Measurements from ENCODE around the gene CRY1. TPM values are rescaled to one million over a fixed set of nuclear protein-coding genes. Genes with fewer than 3 reads are reported as not detected.
A peak's percentile ranks its signal among the peaks of the same experiment; 100 is the strongest.

Gene CRY1
- total and polyA plus RNA-seq, 8 donors = 19.4 to 33.7 (median 27.4) TPM

GRCh38 chr12:107019546-107019945, 73.8 kb downstream of the CRY1 start:
- intact Hi-C loops (cut with DNase I) = no loop called here
- ATAC-seq (no peak), DNase-seq (no peak)
- no peak overlapping the region for H3K4me3 ChIP-seq
- no peaks in the 10 kb centered on the region for H3K4me1 ChIP-seq
- TF ChIP-seq, protein P1, sequence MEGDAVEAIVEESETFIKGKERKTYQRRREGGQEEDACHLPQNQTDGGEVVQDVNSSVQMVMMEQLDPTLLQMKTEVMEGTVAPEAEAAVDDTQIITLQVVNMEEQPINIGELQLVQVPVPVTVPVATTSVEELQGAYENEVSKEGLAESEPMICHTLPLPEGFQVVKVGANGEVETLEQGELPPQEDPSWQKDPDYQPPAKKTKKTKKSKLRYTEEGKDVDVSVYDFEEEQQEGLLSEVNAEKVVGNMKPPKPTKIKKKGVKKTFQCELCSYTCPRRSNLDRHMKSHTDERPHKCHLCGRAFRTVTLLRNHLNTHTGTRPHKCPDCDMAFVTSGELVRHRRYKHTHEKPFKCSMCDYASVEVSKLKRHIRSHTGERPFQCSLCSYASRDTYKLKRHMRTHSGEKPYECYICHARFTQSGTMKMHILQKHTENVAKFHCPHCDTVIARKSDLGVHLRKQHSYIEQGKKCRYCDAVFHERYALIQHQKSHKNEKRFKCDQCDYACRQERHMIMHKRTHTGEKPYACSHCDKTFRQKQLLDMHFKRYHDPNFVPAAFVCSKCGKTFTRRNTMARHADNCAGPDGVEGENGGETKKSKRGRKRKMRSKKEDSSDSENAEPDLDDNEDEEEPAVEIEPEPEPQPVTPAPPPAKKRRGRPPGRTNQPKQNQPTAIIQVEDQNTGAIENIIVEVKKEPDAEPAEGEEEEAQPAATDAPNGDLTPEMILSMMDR (IDR thresholded peaks at IDR 0.05) = no peak
- H3K27ac ChIP-seq = no peak overlapping the region
- H3K36me3 ChIP-seq = peaks cover 0 to 11% of the 10 kb centered on the region in 2 donors
- no peaks in the 10 kb centered on the region for H3K27me3 ChIP-seq
- H3K9me3 ChIP-seq = no peaks in the 10 kb centered on the region

GRCh38 chr12:107017042-107017441, 76.3 kb downstream of the CRY1 start:
- Histone ChIP-seq H3K27me3 (no peaks in the 10 kb centered on the region), H3K27ac (no peak overlapping the region), H3K4me3 (no peak overlapping the region), H3K36me3 (peaks cover 0 to 11% of the 10 kb centered on the region in 2 donors), H3K4me1 (no peaks in the 10 kb centered on the region), H3K9me3 (no peaks in the 10 kb centered on the region)
- DNase-seq (no peak), ATAC-seq (no peak)
- intact Hi-C loops (cut with DNase I) = no loop called here
- TF ChIP-seq, protein P1 (IDR thresholded peaks at IDR 0.05) = no peak

GRCh38 chr12:107014055-107014454, 79.3 kb downstream of the CRY1 start:
- TF ChIP-seq, protein P1 (IDR thresholded peaks at IDR 0.05) = peak in 1 of 2 donors; percentile 11
- DNase-seq (no peak), ATAC-seq (peak; percentile 94)
- H3K4me3 ChIP-seq = no peak overlapping the region
- H3K27ac ChIP-seq = no peak overlapping the region
- intact Hi-C loops (cut with DNase I) = no loop called here
- no peaks in the 10 kb centered on the region for H3K27me3 ChIP-seq
- peaks cover 0 to 4% of the 10 kb centered on the region in 2 donors for H3K36me3 ChIP-seq
- no peaks in the 10 kb centered on the region for H3K4me1 ChIP-seq
- H3K9me3 ChIP-seq = no peaks in the 10 kb centered on the region

- intact Hi-C loops (cut with DNase I) = no loop called here
- Histone ChIP-seq H3K9me3 (no peaks in the 10 kb centered on the region), H3K4me1 (no peaks in the 10 kb centered on the region), H3K4me3 (no peak overlapping the region), H3K27ac (no peak overlapping the region), H3K36me3 (peaks cover 0 to 4% of the 10 kb centered on the region in 2 donors), H3K27me3 (no peaks in the 10 kb centered on the region)
- ATAC-seq = no peak
- TF ChIP-seq, protein P1 (IDR thresholded peaks at IDR 0.05) = no peak
- no peak for DNase-seq
These were observed 80.5 kb downstream of the CRY1 start for GRCh38 chr12:107012736-107013425.

GRCh38 chr12:107011519-107011918, 81.8 kb downstream of the CRY1 start:
- intact Hi-C loops (cut with DNase I) = no loop called here
- no peak for ATAC-seq
- no peak overlapping the region for H3K27ac ChIP-seq

More at GRCh38 chr12:107011519-107011918, 81.8 kb downstream of the CRY1 start:
- no peak for DNase-seq
- H3K9me3 ChIP-seq = no peaks in the 10 kb centered on the region
- H3K27me3 ChIP-seq = no peaks in the 10 kb centered on the region
- TF ChIP-seq, protein P1 (IDR thresholded peaks at IDR 0.05) = no peak
- no peaks in the 10 kb centered on the region for H3K4me1 ChIP-seq
- peaks cover 0 to 4% of the 10 kb centered on the region in 2 donors for H3K36me3 ChIP-seq
- no peak overlapping the region for H3K4me3 ChIP-seq

Data from left lung (tissue), 10 donors.